ENCODE measurements around the gene LMX1B.
A peak's percentile ranks its signal among the peaks of the same experiment; 100 is the strongest.

The LMX1B gene

GRCh38 chr9:126613651-126614050, at the start of gene LMX1B (continued):
- TF ChIP-seq ZNF645 (tag by site-specific recombination; IDR thresholded peaks at IDR 0.05) (no peak), BCL11A (tag by site-specific recombination; IDR thresholded peaks at IDR 0.05; ENCODE audit: low read depth) (no peak), TCF7L2 (IDR thresholded peaks at IDR 0.05; ENCODE audit: borderline replicate concordance, low read depth, low read length) (no peak), ZNF624 (tag by site-specific recombination; IDR thresholded peaks at IDR 0.05) (no peak), ZNF785 (tag by site-specific recombination; IDR thresholded peaks at IDR 0.05) (no peak), KLF17 (tag by site-specific recombination; IDR thresholded peaks at IDR 0.05) (peak; percentile 83; the same call in 1 of the 2 replicates), ZNF449 (tag by site-specific recombination; IDR thresholded peaks at IDR 0.05) (no peak), CTCF (tag by site-specific recombination; IDR thresholded peaks at IDR 0.05) (no peak), ZNF114 (tag by site-specific recombination; IDR thresholded peaks at IDR 0.05) (no peak), ZNF146 (tag by site-specific recombination; IDR thresholded peaks at IDR 0.05) (0 out of 2 replicates have a peak, but pooled peaks have one; percentile 26), SETDB1 (IDR thresholded peaks at IDR 0.05; ENCODE audit: insufficient read length, low read length) (no peak), IKZF3 (tag by site-specific recombination; IDR thresholded peaks at IDR 0.05) (peak; percentile 100), ZNF561 (tag by site-specific recombination; IDR thresholded peaks at IDR 0.05; ENCODE audit: borderline replicate concordance) (no peak), ZNF184 (tag by site-specific recombination; IDR thresholded peaks at IDR 0.05) (no peak), ZNF48 (tag by site-specific recombination; IDR thresholded peaks at IDR 0.05) (no peak), ZSCAN30 (tag by site-specific recombination; IDR thresholded peaks at IDR 0.05) (peak; percentile 61; the same call in 1 of the 2 replicates), ZNF629 (tag by site-specific recombination; IDR thresholded peaks at IDR 0.05) (no peak), ZNF37A (tag by site-specific recombination; IDR thresholded peaks at IDR 0.05) (no peak), ZNF76 (tag by site-specific recombination; IDR thresholded peaks at IDR 0.05; ENCODE audit: borderline replicate concordance, low read depth) (peak; percentile 26; the same call in 1 of the 2 replicates), ZNF248 (tag by site-specific recombination; IDR thresholded peaks at IDR 0.05) (no peak), ZFHX2 (tag by site-specific recombination; conservative IDR thresholded peaks at IDR 0.05) (no peak), ZNF701 (tag by site-specific recombination; IDR thresholded peaks at IDR 0.05) (no peak), ZNF324 (tag by site-specific recombination; IDR thresholded peaks at IDR 0.05) (no peak), PBX3 (CRISPR knock-in tag; IDR thresholded peaks at IDR 0.05) (no peak), PATZ1 (tag by site-specific recombination; IDR thresholded peaks at IDR 0.05) (no peak; the same call in none of the 2 replicates), ZNF394 (tag by site-specific recombination; IDR thresholded peaks at IDR 0.05; ENCODE audit: borderline replicate concordance) (no peak), KLF10 (tag by site-specific recombination; IDR thresholded peaks at IDR 0.05) (no peak), ZNF112 (tag by site-specific recombination; IDR thresholded peaks at IDR 0.05) (no peak), ZNF391 (tag by site-specific recombination; IDR thresholded peaks at IDR 0.05; ENCODE audit: borderline replicate concordance, low read depth) (no peak), ZNF639 (tag by site-specific recombination; IDR thresholded peaks at IDR 0.05) (no peak), ZNF138 (tag by site-specific recombination; IDR thresholded peaks at IDR 0.05; ENCODE audit: borderline replicate concordance) (no peak), ZNF521 (tag by site-specific recombination; IDR thresholded peaks at IDR 0.05) (no peak)

All from HEK293 (cell line).